Kidney epithelial cell (primary cell): ENCODE data around the gene FXYD1. TPM values are rescaled to one million over a fixed set of nuclear protein-coding genes. Genes with fewer than 3 reads are reported as not detected.

Source experiments
- DNase-seq: peaks from one replicate; pipeline ENCODE4 v3.0.0-alpha.2; 2010; ENCODE audit warnings: low read depth
- H3K27me3 ChIP-seq: 2 replicates; pipeline ENCODE4 v1.6.0; 2011; ENCODE audit warnings: low read length; ENCODE audit not compliant: control insufficient read depth, insufficient read depth
- H3K36me3 ChIP-seq: 2 replicates; pipeline ENCODE4 v1.5.1; 2011; ENCODE audit warnings: low read length; ENCODE audit not compliant: control insufficient read depth, insufficient read depth
- H3K4me3 ChIP-seq: 2 replicates; pipeline ENCODE4 v1.5.1; 2011; ENCODE audit warnings: low read depth, mild to moderate bottlenecking, control low read depth, low read length
- CTCF ChIP-seq: IDR thresholded peaks from 2 replicates; pipeline ENCODE4 v1.5.1; 2011; ENCODE audit warnings: mild to moderate bottlenecking, moderate library complexity, low read length, control low read depth, inconsistent platforms; ENCODE audit not compliant: insufficient read depth, poor library complexity, severe bottlenecking
- total RNA-seq: library from RNA; depleted of rRNA; stranded (reverse); fragments of >200 nt; gene quantifications from 2 replicates; pipeline ENCODE4 v1.2.3, GENCODE V29; 2015

The FXYD1 gene
- total RNA-seq, 1 donor from 2014 or later = not detected

GRCh38 chr19:35143818-35144217 is 5.2 kb downstream of the FXYD1 start:
- Histone ChIP-seq H3K27me3 (peaks cover 55% of the 10 kb centered on the region), H3K4me3 (no peak overlapping the region), H3K36me3 (no peaks in the 10 kb centered on the region)
- TF ChIP-seq CTCF = no peak
- DNase-seq = no peak

- Histone ChIP-seq H3K4me3 (no peak overlapping the region), H3K27me3 (peaks cover 52% of the 10 kb centered on the region), H3K36me3 (no peaks in the 10 kb centered on the region)
- no peak for DNase-seq
- TF ChIP-seq CTCF = no peak
These were observed 5.6 kb downstream of the FXYD1 start for GRCh38 chr19:35144259-35144599.

GRCh38 chr19:35144600-35145436 is 6.2 kb downstream of the FXYD1 start:
- TF ChIP-seq CTCF = no peak
- no peak for DNase-seq
- Histone ChIP-seq H3K27me3 (peaks cover 46% of the 10 kb centered on the region), H3K36me3 (no peaks in the 10 kb centered on the region), H3K4me3 (no peak overlapping the region)

GRCh38 chr19:35146746-35147459 is 8.3 kb downstream of the FXYD1 start:
- DNase-seq = no peak
- Histone ChIP-seq H3K36me3 (no peaks in the 10 kb centered on the region), H3K27me3 (peaks cover 31% of the 10 kb centered on the region), H3K4me3 (no peak overlapping the region)
- TF ChIP-seq CTCF = no peak

- TF ChIP-seq CTCF = no peak
- Histone ChIP-seq H3K4me3 (no peak overlapping the region), H3K27me3 (peaks cover 11% of the 10 kb centered on the region), H3K36me3 (no peaks in the 10 kb centered on the region)
- DNase-seq = no peak
These were observed 10.8 kb downstream of the FXYD1 start for GRCh38 chr19:35149463-35149862.
